HG03196 (cell line): Measurements from ENCODE around the gene MTHFD2L.

Experiments used
- ATAC-seq: cut with Tn5 transposase; IDR thresholded peaks from one replicate; pipeline ENCODE4 v1.9.1; 2021; ENCODE audit not compliant: unreplicated experiment

Gene MTHFD2L

DNA sequence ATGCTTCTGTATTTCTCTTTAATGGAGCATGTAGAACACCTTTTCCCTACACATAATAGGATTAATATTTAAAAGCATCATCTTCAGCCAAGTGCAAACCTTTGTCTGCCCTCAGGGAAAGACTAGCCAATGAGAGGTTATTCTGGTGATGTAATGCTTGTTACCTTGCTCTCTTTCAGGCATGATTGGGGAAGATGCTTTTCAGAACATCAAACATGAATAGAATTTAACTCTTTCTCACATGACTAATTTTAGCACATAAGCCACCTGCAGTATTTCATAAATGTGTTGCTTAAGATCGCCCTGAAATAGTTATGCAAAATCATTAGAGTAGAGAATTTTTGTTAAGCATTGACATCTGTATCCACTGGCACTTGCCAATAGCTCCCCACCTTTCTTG lies 139.6 kb downstream of the MTHFD2L start:
- ATAC-seq: no peak

DNA sequence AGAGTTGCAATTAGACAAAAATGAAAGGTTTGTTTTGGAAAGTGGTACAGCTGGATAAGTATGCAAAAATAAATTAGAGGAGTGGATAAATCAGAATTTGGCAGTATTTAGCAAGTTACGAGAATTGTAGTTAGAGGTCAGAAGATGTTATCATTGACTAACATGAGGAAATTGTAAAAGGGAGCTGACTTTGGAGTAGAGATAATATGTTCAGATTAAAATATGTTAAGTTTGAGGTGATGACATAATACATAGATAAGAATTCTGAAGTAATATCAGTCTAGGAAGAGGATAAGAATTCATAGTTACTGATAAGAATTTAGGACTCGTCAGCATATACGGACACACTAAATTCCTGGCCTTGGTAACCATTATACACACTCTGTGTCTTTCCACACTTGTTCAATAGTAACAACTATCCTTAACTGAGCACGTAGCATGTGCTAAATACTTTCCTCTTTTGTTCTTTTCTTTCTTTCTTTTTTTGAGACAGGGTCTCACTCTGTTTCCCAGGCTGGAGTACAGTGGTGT lies 146.2 kb downstream of the MTHFD2L start:
- ATAC-seq: no peak

DNA sequence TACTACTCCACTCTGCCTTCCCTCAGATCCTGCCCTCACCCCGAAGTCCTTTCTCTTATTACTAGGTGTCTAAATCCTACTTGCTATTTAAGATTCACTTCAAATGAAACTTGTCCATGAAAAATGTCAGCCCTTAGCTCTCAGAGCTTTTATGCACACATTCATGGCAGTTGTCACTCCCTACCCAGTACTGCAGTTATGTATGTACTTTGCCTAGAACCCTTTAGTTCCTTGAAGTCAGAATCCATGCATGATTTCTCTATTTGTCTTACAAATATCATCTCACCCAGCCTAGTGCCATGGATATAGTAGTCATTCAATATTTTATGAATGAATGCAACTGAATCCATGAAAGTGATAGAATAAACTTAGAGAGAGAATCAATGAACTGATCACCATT lies 147.1 kb downstream of the MTHFD2L start:
- no peak for ATAC-seq

DNA sequence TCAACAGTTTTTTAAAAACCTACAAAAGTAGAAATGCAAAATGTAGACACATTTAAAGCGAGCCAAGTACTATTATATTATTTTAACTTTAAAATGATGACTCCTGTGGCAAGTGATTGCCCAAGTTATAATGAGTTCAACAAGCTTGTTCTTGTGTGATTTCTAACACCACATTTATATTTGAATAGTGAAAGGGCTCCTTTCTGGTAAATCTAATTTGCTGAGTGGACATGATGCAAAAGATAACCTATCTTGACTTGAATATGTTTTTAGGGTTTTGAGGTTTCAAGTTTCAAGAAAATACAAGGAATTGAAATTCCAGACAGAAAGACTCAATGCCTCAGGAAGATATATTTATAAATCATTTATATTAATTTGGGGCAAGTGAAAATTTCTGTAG lies 149.3 kb downstream of the MTHFD2L start:
- ATAC-seq: no peak

DNA sequence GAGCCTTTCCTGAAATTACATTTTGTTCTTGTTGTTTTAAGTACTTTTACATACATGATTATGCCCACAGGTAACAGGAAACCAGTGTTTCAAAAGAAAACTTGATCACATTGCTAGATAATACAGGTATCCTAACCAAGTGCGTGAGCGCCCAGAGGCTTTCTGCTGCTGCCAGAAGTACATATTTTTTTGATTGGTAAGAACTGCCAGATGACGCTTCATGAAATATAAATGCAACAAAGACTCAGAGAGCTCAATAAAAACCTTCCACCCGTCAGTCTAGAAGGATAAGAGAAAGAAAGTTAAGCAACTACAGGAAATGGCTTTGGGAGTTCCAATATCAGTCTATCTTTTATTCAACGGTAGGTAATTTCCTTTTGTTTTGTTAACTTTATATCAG lies 150.3 kb downstream of the MTHFD2L start, which contains the start of gene EPGN:
Gene EPGN, plus strand, starts transcription at position 256 of the 400 bp plus-strand sequence. Its CDS starts 64 bp downstream, at position 320.
- no peak for ATAC-seq

DNA sequence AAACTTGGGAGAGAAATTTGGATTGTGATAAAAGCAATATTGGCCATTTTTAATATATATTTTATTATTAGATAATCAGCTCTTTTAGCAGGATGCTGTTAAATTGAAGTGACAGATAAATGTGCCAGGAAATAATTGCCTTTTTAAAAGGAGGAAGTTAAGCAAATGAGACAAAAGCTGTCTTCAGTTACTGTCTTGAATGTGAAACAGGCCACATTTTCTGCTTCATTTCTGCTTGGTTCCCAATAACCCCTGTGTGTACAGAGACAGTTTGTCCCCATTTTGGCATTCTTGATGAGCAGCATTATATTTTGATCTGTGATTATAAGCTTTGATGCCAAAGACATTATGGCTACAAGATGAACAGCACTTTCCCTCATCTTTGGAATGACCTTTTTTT lies 151.3 kb downstream of the MTHFD2L start:
- no peak for ATAC-seq

DNA sequence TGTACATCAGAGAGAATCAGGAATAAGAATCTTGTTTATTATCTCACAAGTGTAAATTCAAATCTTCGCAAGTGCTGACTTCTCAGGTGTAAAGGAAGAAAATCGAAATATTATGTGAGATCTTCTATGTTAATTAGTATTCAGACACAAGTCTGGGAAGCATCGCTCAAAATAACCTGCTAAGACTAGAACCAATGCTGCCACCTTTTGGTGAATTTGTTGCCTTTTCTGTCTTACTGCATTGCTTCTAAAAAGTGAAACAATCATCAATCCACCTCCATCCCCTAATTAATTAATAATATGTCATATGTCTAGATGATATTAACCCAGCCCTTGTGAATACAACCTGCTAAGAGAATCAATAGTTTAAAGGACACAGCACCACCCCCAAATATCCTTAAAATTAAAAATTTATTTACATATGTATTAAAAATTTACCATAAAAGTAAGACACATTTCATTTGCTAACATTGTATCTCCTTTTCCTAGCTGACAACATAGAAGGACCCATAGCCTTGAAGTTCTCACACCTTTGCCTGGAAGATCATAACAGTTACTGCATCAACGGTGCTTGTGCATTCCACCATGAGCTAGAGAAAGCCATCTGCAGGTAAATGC lies 153.9 kb downstream of the MTHFD2L start:
- ATAC-seq: peak; percentile 63

DNA sequence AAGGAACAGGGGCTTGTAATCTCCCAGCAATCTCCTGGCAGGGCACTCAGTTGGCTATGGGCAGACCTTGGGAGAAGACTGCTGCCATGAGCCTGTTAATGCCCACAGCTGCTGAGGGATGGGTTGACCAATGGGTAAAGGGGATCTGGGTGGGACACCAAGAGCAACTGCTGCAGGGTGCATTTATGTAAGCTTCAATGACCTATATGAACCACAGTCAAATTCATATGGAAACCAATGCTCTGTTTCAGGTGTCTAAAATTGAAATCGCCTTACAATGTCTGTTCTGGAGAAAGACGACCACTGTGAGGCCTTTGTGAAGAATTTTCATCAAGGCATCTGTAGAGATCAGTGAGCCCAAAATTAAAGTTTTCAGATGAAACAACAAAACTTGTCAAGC lies 156.4 kb downstream of the MTHFD2L start:
- no peak for ATAC-seq

DNA sequence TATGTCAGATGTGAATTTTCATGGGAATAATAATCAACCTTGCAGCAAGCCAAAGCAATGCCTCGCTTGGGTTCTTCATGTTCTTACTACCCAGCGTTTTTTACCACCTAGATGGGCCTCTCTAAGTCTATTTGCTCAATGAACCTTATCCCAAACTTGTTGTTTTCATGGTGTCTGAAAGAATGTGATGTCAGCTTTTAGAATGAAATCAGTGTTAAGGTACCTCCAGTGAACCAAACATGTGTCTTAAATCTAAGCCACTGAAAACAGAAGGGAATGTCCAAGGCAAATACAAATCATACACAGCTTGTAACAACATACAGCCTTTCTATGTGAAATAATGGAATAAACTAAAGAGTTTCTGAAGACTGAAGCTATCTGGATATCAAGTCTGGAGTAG lies 157.0 kb downstream of the MTHFD2L start:
- ATAC-seq: no peak

DNA sequence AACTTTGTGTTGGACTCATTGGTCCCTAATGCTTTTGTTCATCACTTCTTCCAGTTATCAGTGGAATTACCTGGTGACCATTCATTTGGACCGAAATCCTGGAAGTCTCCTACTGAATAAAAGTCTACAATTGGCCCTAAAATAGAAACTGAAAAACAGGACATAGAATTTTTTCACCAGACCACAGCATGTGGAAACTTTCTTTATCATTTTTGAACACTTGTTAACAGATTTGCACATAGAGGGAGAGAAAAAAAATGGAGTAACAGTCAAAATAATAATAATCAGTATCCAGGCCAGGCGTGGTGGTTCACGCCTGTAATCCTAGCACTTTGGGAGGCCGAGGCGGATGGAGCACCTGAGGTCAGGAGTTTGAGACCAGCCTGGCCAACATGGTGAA lies 157.5 kb downstream of the MTHFD2L start:
- ATAC-seq: no peak

DNA sequence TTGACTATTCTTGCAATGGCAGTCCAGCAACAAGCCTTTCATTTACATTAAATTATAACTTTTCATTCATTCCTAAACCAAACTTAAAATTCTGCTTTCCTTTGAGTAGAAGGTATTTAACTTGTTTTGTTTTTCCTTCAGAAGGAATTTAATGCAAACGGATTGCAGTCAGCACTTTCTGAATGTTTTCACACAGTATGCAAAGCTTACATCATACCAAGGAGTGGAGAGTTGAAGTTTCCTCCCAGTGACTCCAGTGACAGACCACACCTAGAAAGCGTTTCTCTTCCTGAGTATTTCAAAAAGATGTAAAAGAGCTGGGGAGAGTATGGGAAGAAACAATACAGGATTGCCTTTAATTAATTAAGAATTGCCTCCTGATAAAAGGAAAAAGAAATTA lies 158.5 kb downstream of the MTHFD2L start:
- ATAC-seq: no peak

DNA sequence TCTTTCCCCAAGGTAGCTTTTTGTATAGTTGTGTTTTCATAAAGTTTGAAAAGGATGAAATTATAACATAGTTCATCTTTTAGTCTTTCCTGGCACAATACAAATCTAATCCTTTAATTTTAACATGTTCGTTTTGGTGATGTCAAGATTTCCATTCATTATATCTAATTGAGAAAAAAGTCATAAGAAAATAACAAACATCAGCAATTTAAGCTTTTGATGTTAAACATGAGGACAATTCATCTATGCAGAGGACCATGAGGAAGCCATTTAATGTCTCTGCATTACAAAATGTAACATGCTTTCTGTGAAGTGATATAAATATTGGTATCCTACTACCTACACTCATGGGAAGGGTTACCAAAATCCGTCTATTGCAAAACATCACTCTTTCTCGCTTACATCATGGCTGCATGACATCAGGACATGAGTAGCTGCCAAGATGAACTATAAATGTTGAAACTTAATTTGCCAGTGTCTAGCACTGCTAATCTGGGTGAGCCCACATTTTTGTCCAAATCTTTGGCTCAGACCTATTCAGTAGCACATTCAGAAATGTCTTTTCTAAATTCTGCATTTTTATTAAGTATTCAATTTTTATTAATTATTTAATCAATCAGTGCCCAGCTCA lies 159.8 kb downstream of the MTHFD2L start:
- ATAC-seq: no peak

DNA sequence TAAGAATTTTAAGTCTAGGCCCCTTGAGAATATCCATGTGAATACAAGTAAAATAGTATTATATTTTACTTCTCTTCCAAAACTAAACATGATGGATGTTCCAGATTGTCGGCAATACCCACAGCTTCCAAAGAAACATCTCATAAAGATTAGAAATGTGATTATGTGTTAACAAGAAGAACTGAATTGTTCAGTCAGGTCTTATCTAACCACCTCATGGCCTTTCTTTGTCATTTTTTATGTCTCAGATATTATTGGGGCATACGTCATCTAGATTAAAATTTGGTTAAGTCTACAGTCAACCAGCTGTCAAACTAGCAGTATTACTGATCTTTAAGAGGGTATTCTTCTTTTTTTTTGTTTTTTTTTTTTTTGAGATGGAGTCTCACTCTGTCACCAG lies 160.4 kb downstream of the MTHFD2L start:
- ATAC-seq: no peak

DNA sequence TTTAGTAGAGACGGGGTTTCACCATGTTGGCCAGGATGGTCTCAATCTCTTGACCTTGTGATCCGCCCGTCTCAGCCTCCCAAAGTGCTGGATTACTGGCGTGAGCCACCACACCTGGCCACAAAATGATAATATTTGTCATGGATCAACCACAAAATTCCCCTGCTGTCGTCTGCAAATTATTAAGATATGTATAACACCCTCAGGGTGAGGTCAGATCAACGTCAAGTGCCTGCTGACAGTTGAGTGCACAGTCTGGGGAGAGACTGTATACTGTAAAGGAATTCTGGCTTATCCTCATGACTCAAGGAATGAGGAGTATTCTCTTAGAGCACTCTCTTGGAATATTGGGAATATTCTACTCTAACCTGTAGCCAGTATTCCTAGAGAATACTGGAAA lies 161.6 kb downstream of the MTHFD2L start:
- ATAC-seq: no peak

DNA sequence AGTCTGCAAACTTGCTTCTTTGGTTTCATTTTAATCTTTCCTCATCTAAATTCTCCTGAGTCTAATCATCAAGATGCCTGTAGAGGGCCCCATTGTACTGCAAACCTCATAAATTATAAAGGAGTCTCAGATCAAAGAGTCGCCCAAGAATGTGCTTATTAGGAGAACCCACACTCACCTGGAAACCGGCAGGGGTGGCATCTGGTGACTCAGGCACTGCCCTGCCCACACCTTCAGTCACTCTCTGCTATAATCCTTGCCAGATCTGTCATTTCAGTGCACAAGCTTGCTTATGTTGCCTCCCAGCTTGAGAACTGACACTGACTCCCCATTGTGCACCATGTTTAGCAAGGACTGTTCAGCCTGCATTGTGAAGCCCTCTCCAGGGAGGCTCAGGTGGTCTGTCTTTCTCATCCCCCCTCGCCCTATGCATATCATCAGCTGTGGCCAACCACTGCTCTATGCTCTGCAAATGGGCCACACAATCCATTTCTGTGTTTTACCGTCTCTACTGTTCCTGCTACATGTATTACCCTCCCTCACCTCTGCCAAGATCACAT lies 162.7 kb downstream of the MTHFD2L start:
- ATAC-seq: peak; percentile 67

DNA sequence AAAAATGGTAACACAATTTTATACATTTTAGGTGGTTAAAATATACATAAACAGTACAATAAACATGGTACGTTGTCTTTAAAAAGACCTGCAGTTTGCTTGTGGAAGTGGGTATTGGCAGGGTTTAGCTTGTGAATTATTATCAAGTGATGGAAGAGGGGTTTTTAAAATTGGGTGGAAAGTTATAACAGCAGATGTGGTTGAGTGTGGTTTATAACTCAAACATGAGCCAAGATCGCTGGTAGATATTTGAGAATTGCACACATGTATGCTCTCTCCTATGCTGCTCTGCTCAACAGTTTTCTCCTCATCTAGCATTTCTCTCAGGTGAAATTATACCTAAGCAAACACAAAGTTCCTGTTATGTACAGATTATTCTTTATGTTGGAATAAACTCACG lies 164.4 kb downstream of the MTHFD2L start:
- ATAC-seq: no peak

DNA sequence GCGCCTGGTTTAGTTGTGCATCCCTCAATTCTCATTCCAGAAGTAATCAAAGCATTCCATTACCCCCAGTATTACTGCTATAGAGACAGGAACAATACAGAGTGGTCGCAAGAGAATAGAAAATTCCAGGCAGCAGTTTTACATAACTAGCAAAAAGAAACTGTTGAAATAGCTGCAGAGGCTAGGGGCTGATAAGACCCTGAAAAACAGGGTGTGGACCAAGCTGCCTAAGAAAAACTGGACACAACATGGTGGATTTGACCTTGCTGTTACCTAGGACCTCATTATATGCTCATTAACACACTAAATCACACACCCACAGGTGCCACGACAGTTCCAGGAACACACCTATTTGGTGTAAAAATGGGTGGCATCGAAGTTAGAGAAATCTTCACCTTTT lies 165.7 kb downstream of the MTHFD2L start:
- no peak for ATAC-seq

DNA sequence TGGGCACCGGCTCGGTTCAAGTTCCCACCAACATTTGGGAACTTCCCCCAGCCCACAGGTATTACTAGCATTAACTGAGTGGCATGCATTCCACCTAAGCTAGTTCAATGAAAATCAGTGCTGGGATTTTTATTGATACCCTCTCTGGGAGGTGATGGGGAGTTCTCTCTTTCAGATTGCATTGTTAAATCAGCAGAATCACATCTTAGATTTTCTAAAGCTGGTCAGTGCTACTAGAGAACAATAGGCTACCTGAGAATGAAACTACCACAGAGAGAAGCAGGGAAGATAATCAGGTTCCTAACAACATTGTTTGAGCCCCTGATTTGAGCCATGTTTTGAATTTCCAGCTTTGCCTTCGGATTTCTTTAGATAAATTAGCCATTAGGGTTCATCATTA lies 166.3 kb downstream of the MTHFD2L start:
- no peak for ATAC-seq

DNA sequence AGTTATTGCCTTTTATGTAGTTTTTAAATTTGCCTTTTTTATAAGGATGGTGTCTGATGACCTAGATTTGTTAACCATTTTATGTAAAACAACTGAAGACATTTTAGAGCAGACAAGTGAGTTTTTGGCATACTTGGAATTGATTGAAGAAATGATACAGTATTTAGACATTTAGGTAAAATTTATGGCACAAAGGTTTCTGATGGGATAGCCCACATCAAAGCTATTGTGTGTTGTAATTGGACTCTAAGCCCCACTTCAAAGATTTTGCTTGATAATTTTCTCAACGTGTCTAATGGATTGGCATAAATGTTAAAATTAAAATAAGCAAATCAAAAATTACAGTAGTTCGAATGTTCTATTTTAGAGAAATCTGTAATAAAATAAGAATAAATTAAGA lies 168.0 kb downstream of the MTHFD2L start:
- no peak for ATAC-seq

DNA sequence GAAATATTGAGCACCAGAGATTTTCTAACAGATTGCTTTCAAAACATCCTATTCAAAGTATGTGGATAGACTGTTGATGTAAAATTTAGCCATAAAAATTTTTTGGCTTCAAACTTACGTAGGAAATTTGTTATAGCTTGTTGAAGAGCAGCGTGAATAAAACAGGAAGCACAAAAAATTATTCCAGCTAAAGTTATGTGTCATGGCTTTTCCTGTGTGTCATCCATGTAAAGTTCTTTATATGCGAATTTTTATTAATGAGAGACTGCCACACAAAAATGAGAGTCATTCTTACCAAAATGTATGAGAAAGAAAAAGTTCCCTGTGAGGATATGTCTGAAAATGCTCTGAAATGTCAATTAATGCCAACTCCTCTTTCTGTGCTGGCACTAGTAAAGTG lies 169.8 kb downstream of the MTHFD2L start:
- ATAC-seq: no peak

DNA sequence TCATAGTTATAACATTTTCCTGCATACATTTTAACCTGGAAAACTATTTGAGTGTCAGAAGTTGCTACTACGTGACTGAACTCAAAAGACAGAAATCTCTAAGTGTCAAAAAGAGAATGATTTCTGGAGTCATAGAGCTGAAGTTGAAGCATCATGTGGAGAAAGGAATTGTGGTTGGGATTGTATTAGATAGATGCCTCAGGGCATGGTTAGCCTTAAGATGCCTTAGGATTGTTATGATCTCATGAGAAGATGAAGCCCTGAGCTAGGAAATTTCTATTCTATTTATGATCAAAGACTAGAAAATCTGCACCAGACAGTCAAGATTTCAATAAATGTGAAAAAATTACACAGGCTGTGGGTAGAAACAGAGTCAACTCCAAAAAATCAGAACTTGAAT lies 170.6 kb downstream of the MTHFD2L start:
- ATAC-seq: no peak

DNA sequence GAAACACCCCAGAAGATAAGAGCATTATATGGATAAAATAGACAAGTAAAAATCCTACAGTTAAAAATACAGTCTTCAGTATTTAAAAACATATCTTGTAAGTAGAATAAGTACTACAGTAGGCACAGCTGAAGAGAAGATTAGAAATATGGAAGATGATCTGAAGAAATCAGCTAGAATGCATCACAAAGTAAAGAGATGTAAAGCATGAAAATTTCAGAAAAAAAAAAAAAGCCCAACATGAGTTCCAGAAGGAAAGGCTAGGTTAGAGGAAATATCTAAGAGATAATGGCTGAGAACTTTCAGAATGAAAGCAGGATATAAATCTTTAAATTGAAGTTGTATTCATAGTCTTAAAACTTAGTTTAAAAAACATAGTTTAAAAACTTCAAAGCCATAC lies 171.4 kb downstream of the MTHFD2L start:
- no peak for ATAC-seq
